ENCODE data around the gene ZNF581. TPM values are rescaled to one million over a fixed set of nuclear protein-coding genes. Genes with fewer than 3 reads are reported as not detected.

Gene ZNF581
- total RNA-seq, 1 experiment from 2014 or later = 37.5 TPM

GRCh38 chr19:55647732-55648584, 4.5 kb downstream of the ZNF581 start, which contains the start of gene CCDC106:
CCDC106 (plus strand) TSS chr19:55648212; CDS start chr19:55649047, 835 bp downstream.
- POLR2A ChIA-PET (ENCODE audit: unreplicated experiment) = interaction anchor here (0.6 kb wide), 2 partner anchors 523 to 667 kb away, joined by 3 to 4 read pairs; no protein-coding TSS in a partner anchor
- peaks cover 40% of the 10 kb centered on the region for H3K79me2 ChIP-seq (ENCODE audit: low read length)
- BruUV-seq (replicated peaks) = no TSS peak
- intact Hi-C loops (cut with micrococcal nuclease) = no loop called here
- 0 out of 2 replicates have a peak within 1 kb of the TSS, but pooled peaks have one; percentile 13 for H3K27ac ChIP-seq (ENCODE audit: low read length)
- H3K9ac ChIP-seq (ENCODE audit: low read length) = peak within 1 kb of the TSS; percentile 86
- H3K36me3 ChIP-seq (ENCODE audit: low read depth, low read length) = peaks cover 14% of the 10 kb centered on the region
- ATAC-seq (peak; percentile 25), DNase-seq (peak; percentile 68)
- CTCF ChIA-PET = interaction anchor here (0.7 to 0.9 kb wide), 3 partner anchors 9 to 48 kb away, joined by 3 to 4 read pairs (median 4); partner anchors contain the start of gene ZNF865
- peaks cover 5% of the 10 kb centered on the region for H3F3A ChIP-seq (ENCODE audit: low read length, unreplicated experiment)
- H3K4me3 ChIP-seq (ENCODE audit: low read length) = peak within 1 kb of the TSS; percentile 95
- H3K27me3 ChIP-seq (ENCODE audit: low read length) = no peaks in the 10 kb centered on the region
- peak within 1 kb of the TSS; percentile 86 for H2AFZ ChIP-seq (ENCODE audit: low read length)
- H3K9me2 ChIP-seq (replicated peaks; ENCODE audit: low read length) = no peaks in the 10 kb centered on the region
- 0 out of 2 replicates have a peak, but pooled peaks cover 4% of the 10 kb centered on the region for H4K20me1 ChIP-seq (ENCODE audit: low read length)
- peak within 1 kb of the TSS; percentile 98 for H3K4me2 ChIP-seq (ENCODE audit: low read length)
- TF ChIP-seq EZH2 (IDR thresholded peaks at IDR 0.05; ENCODE audit: low read length, unreplicated experiment) (no peak), CTCF (conservative IDR thresholded peaks at IDR 0.05; ENCODE audit: low read depth, low read length) (no peak), EZH2phosphoT487 (IDR thresholded peaks at IDR 0.05; ENCODE audit: borderline replicate concordance, low read length) (no peak)
- peaks cover 31% of the 10 kb centered on the region for H3K4me1 ChIP-seq (ENCODE audit: insufficient read depth, low read length)
- H3K9me3 ChIP-seq (ENCODE audit: low read length) = no peaks in the 10 kb centered on the region

GRCh38 chr19:55648585-55649267, 5.3 kb downstream of the ZNF581 start:
- ATAC-seq = peak; percentile 4; the same call in 1 of the 2 replicates

More at GRCh38 chr19:55648585-55649267, 5.3 kb downstream of the ZNF581 start:
- Histone ChIP-seq H3K4me3 (ENCODE audit: low read length) (peak overlapping the region; percentile 95), H3F3A (ENCODE audit: low read length, unreplicated experiment) (peaks cover 5% of the 10 kb centered on the region), H2AFZ (ENCODE audit: low read length) (peak overlapping the region; percentile 86), H3K9ac (ENCODE audit: low read length) (peak overlapping the region; percentile 86), H3K27me3 (ENCODE audit: low read length) (no peaks in the 10 kb centered on the region), H4K20me1 (ENCODE audit: low read length) (0 out of 2 replicates have a peak, but pooled peaks cover 4% of the 10 kb centered on the region), H3K9me3 (ENCODE audit: low read length) (no peaks in the 10 kb centered on the region), H3K9me2 (replicated peaks; ENCODE audit: low read length) (no peaks in the 10 kb centered on the region), H3K4me2 (ENCODE audit: low read length) (peak overlapping the region; percentile 98), H3K36me3 (ENCODE audit: low read depth, low read length) (peaks cover 14% of the 10 kb centered on the region), H3K4me1 (ENCODE audit: insufficient read depth, low read length) (peaks cover 28% of the 10 kb centered on the region), H3K79me2 (ENCODE audit: low read length) (peaks cover 32% of the 10 kb centered on the region), H3K27ac (ENCODE audit: low read length) (no peak overlapping the region)
- DNase-seq = no peak
- intact Hi-C loops (cut with micrococcal nuclease) = no loop called here
- ChIA-PET CTCF (no interaction called here), POLR2A (ENCODE audit: unreplicated experiment) (no interaction called here)
- no TSS peak for BruUV-seq (replicated peaks)
- TF ChIP-seq CTCF (conservative IDR thresholded peaks at IDR 0.05; ENCODE audit: low read depth, low read length) (no peak), EZH2 (IDR thresholded peaks at IDR 0.05; ENCODE audit: low read length, unreplicated experiment) (no peak), EZH2phosphoT487 (IDR thresholded peaks at IDR 0.05; ENCODE audit: borderline replicate concordance, low read length) (no peak)
